HPDE6-E6E7 (cell line): Measurements from ENCODE around the gene SUPT4H1.

Experiments used
- DNase-seq: peaks from one replicate; pipeline ENCODE4 v3.0.0; 2011; ENCODE audit warnings: missing footprints; ENCODE audit errors: extremely low spot score

The SUPT4H1 gene

DNA sequence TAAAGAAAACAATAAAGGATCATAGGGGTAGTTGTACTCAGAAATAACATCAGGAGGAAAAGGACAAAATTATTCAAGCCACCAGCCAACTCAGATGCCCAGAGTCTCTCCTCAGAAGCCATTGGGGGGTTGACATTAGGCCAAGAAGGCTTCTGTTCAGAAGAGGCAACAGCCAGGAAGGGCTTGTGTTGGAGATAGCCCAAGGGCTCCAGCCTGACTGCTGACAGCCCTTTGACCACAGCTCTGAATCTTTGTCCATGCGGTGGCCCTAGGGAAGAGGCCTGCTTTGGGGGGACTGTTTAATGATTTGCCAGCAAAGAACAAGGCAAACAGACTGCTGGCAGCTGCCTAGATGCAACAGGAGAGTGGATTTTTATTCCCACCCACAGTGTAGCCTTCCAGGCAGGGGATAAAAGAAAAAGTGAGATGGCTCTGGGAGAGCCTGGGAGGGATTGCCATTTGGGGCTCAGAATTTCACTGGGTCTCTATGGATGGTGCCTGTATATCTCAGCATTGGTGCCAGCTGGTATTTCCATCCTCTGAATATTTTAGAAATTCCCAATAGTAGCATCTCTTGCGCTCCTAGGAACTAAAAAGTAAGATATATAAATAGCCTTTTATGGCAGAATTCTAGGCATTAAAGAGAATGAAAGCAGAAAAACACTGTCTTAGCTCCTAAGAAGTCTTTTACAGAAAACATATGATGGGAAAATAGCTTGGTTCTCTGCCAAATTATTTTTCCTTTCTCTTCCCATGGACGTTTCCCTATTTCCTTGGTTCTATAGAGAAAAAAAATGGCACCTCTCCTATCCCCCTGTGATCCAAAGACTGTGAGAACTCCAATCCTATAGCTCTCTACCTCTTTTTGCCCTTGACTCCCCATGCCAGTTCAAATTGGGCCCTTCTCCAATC, 29.4 kb upstream of the SUPT4H1 start:
- no peak for DNase-seq

DNA sequence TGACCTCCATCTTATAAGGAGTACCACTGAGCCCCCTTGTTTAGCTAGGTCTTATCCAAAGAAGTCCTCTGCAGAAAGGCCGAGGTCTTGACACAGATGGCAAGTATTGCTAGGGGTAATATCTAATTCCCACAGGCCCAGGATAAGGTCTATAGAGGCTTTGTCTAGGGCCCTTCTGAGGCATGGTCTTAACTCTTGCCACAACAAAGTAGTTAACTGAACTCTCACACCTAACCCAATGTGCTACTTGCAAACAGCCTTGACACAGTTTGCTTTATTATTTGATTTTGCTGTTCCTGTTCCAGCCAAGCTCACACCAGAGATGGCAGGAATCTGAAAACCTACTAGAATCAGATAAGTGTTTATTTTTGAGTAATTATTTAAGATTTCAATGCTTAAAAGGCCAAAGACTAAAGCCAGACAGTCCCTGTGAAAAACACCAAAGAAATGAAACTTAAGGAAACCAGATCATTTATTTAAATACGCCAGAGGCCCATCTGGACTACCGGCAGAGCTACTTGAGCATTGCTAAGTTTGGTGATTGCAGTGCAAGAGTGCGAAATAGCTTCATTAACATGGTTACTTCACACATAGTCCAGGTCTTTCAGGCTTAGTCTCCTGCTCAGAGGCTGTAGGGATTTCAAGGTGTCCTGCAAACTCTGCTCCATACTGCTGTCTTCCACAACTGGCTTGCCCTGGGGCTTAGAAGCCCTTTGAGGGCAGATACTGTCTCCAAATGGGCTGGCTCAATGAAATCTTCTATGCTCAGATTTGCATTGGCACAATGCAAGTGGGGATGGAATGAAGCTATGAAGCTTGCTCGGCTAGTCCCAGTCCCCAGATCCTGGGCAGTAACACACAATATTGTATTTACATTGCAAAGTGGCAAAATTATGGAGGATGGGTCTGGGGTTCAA, 28.5 kb upstream of the SUPT4H1 start:
- DNase-seq: no peak

DNA sequence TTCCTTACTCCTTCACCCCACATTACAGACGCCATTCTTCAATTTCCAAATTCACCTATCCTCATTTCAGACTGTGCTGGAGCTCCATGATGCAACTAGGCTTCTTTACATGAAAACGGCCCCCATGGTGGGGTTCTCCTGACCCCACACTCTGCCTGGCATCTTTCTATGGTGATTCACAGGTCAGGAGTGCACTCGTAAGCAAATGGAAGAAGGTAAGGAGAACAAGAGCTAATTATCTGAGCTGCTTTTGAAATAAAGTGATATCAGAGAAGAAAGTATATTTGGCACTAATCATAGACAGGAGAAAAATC, 27.5 kb upstream of the SUPT4H1 start:
- DNase-seq: no peak

DNA sequence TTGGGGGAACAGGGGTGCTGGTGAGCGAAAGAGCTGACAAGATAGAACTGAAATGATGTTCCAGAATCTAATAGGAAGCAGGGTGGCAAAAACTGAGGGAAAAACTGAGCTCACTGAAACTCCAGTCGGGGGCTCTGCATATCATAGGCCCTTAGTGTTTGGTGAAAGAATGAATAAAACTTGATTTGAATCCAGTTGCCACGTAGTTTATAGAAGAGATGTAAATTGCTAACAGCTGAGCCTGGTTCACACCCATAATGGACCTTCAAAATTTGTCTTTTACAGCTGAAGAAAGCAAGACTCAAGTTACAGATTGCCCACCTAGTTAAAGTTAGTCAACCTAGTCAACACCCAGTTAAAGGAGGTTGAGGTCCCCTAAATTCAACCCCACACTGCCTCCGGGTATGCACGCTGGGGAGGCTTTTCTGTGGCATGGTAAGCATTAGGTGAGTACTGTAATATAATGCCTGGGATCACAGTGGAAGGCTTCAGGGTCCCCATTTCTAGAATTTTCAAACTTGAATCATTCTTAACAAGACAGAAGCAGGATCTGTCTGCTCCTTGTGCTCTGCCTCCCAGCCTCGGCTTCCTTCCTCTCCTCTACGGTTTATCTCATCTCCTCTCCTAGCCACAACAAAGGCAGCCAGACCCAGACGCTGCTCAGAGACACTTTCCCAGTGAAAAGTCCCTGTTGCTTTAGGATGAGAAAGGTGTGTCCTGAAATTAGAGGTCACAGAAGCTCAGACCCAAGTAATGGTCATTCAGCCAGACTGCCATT, 26.9 kb upstream of the SUPT4H1 start:
- DNase-seq: no peak

DNA sequence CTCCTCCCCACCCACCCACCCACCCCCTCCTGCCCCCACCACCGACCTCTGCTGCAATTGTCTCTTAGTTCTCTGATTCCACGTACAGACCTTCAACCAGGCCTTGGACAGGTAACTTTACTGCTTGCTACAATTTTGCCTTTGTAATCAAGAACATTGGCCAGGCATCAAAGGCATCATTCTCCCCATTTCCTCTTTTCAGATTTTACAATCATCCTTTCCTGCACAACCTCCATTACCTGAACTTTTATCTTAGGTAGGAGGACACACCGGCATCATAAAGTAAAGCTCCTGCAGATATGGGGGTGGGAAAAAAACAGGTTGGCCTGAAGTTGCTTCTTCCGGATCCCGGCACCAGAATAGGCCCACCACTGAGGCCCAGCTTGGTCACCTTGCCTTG, 25.7 kb upstream of the SUPT4H1 start:
- DNase-seq: no peak

DNA sequence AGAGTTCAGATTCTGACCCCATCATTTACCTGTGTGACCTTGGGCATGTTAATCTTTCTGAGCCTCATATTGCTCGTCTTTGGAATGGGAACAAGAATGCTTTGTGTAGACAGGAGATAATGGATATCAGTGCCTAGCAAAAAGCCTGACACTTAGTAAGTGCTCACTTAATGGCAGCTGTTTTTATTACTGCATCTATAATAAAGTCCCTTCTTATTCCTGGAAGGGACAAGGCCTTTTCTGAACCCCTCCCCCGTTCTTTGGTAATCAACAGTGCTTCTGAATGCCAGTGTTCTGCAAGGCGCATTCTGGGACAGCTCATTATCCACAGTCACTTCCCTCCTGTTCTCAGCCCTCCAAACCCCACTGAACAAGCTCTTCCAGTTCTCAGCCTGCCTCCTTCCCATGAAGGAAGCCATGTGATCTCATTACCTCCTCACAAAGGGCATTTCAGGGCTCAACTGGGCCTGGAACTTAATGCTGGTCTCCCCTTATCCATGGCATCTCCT, 25.1 kb upstream of the SUPT4H1 start:
- DNase-seq: peak; percentile 67

DNA sequence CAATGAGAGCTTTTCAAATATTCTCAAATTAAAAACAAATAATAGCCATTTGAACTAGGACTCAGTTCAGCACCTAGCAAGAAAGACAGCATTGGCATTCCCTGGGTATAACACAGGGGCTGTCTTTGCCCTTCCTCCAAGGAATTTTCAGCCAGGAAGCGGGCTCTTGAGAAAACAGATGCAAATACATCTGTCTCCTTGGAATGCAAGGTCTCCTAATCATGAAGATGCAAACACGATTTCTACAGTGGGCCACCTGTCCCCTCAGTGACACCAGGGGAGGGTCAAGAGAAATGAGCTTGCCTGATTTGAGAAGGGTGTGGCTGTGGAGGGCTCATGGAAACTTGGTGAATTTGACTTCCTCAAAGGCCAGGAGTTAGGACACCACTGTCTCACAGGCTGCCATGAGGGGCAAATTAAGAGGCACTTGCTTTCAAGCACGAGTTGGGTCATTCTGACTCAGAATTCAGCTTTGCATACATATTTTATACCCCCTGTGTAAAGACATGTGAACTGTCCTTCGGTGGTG, 24.5 kb upstream of the SUPT4H1 start:
- DNase-seq: no peak

DNA sequence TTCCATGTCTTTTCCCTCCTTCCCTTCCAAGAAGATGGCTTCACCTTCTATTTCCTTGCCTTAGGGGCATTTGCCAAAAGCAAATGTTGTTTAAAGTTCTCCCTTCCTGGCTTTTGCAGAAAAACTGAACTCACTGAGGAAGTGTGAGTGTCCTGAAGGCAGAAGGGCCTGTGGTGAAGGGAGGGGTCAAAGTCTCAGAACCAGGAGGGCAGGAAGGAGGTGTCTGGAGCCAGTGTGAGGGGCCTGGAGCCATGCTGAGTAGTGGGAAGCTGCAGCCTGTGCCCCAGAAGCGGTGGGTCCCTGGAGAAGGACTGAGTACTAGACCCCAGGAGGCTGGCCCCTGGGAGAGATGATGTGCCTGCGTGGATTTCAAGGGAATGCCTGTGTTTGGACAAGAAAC, 23.8 kb upstream of the SUPT4H1 start:
- no peak for DNase-seq

DNA sequence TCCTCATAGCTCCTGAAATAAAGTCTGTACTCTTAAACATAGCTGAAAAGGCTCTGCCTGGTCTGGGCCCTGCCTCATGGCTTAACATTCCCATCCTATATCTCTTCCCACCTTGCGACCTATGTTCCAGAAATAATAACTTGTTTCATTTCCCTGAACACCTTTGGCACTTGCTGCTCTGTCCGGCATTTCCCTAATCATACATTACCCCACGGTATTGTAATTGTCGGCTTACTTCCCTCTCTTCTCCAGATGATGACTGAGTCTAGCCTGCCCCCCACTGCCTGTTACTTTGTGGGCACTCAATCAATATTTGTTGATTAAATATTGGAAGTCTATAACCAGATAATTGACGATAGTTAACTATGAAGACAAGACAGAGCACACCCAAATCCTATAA, 23.3 kb upstream of the SUPT4H1 start:
- no peak for DNase-seq

DNA sequence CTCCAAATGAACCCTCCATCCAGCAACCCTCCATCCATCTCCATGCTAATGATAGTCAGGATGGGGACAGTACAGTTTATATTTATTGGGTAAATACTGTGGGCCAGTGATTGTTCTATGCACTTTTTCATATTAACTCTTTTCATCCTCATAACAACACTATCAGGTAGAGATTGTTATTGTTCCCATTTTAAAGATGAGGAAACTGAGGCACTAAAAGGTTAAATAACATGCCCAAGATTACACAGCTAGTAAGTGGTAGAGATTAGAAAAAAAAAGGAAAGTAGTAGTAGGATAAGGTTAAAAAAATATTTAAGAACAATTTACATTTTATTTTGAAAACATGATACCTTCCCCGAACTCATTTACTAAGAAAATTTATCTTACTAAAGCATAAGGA, 21.9 kb upstream of the SUPT4H1 start:
- no peak for DNase-seq

DNA sequence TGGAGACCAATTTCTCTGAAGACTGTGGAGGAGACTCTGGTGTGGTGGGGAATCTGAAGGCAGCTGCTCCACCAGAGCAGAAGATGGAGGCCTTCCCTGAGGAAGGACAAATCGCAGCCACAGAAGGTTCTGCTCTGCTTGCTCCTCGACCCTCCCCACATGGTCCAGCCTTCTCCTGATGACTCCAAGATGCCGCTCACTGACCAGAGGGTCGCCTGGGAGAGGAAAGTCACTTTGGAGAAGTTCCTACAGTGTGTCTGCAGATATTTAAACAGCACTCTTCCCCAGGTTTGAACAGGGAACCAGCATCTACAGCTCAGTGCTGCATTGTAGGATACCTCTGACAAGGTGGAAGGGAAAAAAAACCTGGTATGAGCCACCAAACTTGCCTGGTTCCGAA, 21.0 kb upstream of the SUPT4H1 start:
- no peak for DNase-seq

DNA sequence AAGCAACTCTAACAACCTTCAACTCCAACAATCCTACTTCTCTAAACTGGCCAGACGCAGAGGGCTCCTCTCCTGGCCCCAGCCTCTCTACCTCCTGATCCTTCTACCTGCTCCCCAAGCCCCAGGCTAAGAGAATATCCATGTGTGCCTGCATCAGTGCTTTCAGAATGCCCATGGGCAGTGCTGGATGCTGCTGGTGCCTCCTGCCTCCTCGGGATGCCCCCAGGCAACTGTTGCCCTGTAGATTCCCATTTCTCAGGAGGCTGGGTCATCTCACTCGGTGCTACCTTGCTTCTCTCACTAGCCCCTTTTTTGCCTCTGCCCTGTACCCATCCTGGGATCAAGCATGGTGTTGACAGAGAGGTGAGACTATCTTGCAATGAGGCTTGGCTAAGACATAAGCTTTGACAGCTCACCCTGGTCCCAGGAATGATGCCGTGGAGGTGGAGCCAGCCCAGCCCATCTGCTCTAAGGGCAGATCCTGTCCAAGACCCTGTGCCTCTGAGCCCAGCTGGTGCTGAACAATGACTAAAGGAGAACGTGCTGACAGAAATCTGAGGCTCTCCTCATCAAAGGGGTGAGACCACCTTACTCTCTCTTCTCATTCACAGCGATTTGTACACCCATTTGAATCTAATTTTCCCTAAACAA, 19.4 kb upstream of the SUPT4H1 start:
- DNase-seq: no peak

DNA sequence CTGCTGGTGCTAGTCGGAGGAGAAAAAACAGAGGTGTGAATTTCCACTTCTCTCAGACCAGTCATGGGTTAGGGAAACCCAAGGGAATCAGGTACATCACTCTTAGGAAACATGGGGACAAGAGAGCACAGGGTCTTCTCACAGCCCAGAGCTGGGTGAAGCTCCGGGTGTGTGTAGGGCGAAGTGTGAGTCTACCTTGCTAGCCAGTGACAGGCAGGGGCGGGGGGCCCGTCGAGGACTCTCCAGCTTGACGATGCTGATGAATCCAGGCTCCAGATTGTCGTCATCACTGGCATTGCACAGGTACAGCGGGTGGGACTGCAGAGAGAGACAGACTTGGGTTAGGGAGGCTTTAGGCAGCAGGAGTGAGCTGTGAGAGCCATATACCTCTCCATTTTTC, 18.7 kb upstream of the SUPT4H1 start:
- no peak for DNase-seq

DNA sequence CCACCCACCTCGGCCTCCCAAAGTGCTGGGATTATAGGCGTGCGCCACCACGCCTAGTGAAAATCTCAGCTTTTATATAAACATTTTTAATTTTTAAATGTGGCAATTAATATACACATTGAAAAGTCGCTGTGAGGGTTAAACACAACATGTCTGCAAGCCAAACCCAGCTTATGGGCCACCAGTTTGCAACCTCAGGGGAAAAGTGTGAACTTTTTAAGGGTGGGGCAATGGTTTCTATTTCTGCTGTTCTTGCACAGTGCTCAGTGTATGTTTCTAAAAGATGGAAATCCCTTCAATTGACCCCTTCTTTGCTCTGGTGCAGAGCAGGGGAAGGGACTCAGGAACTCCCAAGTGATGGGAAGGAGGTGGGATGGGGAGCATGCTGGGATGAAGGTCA, 18.3 kb upstream of the SUPT4H1 start:
- DNase-seq: no peak

DNA sequence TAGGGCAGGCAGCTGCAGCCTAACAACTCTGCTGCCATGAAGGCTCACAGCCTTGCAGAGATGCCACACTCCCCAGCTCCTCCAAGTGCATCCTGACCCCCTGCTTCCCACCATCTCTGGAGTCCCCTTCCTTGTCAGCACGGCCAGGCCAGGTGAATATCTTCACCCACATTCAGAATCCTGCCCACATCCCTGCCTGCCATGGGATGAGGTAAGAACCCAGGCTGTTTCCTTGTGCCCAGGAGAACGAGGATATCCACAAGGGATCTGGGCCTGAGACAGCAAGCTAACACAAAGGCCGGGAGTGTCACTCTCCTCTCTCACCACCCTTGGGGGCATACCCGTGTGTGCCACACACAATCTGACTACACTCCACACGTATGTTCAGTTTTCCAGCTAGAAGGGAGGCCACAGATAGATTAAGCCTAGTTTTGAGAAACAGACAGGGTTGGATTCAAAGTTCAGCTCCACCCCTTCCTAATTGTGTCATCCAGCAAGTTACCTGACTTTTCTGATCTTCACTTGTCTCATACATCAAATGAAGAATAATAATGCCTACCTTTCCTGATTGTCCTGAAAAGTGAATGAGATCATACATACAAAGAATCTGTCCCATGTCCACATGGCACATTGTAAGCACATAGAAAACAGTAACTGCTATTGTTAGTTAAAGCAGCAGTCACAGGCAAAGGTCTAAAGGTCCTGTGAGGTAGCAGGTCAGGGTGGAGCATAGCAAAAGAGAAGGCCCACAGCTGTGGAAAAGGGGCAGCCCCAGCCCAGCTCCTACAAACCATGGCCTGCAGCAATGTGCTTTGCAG, 17.4 kb upstream of the SUPT4H1 start:
- no peak for DNase-seq

DNA sequence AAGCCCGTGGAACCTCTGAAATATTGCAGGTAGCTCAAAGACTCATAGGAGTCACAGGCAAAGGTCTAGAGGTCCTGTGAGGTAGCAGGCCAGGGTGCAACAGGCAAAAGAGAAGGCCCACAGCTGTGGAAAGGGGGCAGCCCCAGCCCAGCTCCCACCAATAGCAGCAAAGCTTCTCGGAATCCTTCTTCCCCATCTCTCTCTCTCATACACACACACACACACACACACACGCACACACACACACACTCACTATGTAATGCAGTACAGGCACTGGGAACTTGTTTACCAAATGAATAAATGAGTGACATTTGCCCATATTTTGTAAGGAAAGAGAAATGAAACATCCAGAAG, 16.8 kb upstream of the SUPT4H1 start:
- DNase-seq: no peak

DNA sequence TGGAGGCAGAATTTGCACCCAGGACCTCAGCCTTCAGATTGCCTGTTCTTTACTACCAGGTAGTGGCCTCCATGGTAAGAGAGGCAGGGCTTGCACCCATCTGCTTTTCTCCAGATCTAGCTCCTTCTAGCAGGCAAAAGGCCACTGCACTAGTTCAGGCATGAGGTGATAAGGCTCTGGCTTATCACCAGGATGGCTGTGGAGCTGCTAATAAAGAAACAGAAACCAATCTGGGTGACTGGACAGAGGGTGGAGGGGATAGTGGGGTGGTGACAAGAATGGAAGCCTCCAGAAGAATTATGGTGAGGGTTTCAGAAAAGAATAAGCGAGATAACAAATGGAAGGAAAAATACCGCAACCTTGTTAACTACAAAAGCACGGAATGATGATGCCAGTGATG, 15.5 kb upstream of the SUPT4H1 start:
- no peak for DNase-seq

DNA sequence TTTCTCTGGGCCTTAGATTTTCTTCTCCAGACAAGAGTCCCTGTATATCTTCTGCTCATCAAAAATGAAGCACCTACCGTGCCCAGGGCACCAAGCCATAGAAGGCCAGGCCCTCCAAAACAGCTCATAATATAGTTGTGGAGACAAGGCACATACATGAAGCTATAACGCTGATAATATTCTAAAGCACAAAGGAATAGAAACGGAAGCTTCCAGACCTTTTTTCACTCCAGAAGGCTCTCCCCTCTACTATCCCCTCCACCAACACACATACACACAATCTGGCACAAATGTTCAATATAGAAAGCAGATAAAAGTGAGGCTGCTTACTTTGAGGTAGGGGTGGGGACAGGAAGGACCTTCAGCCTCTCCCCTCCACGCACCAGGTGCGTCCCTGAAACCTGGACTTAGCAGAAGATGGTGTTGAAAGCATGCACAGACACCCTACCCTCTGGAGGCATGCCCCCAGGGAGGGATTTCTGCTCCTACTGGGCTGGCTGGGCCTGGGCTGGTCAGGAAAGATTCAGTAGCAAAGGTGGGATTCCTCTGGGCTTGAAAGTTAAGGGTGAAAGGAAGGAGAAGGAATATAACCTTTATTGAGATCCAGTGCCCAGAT, 14.1 kb upstream of the SUPT4H1 start:
- no peak for DNase-seq

DNA sequence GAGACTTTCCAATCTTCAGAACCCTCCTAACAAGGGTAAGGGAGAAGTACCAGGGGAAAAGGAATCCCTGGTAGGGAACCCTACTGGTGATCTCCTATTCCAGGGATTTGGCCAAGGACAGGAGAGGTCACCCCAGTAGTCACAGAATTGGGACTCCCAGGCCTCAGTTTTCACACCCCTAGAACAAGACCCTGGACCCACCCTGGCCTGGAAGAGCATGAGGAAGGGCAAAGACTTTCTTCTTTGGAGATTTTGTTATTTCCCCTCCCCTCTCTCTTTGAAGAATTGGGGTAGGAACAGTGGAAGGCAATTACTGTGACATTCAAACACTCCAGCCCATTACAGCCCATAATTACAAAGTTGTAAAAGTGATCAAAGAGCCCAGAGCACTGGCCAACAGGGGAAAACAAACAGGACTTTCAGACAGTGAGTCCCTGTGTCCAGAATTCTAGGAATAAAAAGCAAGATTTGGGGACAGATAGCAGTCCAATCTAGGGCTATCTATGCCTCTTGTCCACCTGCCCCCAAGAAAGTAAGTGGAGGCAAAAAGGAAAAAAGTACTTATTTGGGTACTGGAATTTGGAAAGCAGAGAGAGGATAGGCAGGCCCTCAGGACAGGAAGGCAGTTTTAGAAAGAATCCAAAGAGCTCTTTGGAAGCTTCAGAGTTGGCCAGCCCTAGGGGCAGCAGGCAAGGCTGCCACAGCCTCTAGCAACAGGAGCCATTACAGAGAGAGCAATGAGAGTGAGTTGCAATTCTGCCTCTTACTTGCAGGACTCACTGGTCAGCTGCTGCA, 13.4 kb upstream of the SUPT4H1 start:
- DNase-seq: no peak
